Endodermal cell (in vitro differentiated cells): ENCODE results near the gene TMEM14C. TPM values are rescaled to one million over a fixed set of nuclear protein-coding genes. Genes with fewer than 3 reads are reported as not detected.

ENCODE experiments used
- DNase-seq: peaks from one replicate; pipeline ENCODE4 v3.0.0-alpha.2; 2017
- H3K27ac ChIP-seq: 2 replicates; pipeline ENCODE4 v1.5.1; 2013; ENCODE audit warnings: mild to moderate bottlenecking, low read depth, low read length, moderate library complexity
- H3K27me3 ChIP-seq: 2 replicates; pipeline ENCODE4 v1.6.1; 2013; ENCODE audit warnings: mild to moderate bottlenecking, low read length, moderate library complexity; ENCODE audit not compliant: insufficient read depth, control insufficient read depth, poor library complexity, severe bottlenecking
- H3K36me3 ChIP-seq: 2 replicates; pipeline ENCODE4 v1.7.0; 2013; ENCODE audit warnings: mild to moderate bottlenecking, low read length, moderate library complexity; ENCODE audit not compliant: control insufficient read depth, insufficient read depth
- H3K4me1 ChIP-seq: one replicate; pipeline ENCODE4 v1.7.0; 2013; ENCODE audit warnings: low read length; ENCODE audit not compliant: control insufficient read depth, insufficient read depth
- H3K4me3 ChIP-seq: 2 replicates; pipeline ENCODE4 v1.5.1; 2013; ENCODE audit warnings: mild to moderate bottlenecking, low read length, moderate library complexity
- H3K9ac ChIP-seq: 2 replicates; pipeline ENCODE4 v1.6.1; 2013; ENCODE audit warnings: mild to moderate bottlenecking, low read length, moderate library complexity; ENCODE audit not compliant: poor library complexity, severe bottlenecking; ENCODE audit errors: extremely low read depth
- H3K9me3 ChIP-seq: 2 replicates; pipeline ENCODE4 v1.6.1; 2013; ENCODE audit warnings: mild to moderate bottlenecking, low read length, moderate library complexity; ENCODE audit not compliant: control insufficient read depth
- H3K27ac Mint-ChIP-seq: 2 replicates; pipeline ENCODE4 v1.8.0; 2020; ENCODE audit warnings: mixed read lengths
- H3K27me3 Mint-ChIP-seq: 2 replicates; pipeline ENCODE4 v1.8.0; 2021; ENCODE audit warnings: mild to moderate bottlenecking, mixed read lengths; ENCODE audit not compliant: insufficient read depth
- H3K36me3 Mint-ChIP-seq: 2 replicates; pipeline ENCODE4 v1.8.0; 2020; ENCODE audit warnings: low read depth, mixed read lengths
- H3K4me1 Mint-ChIP-seq: 2 replicates; pipeline ENCODE4 v1.8.0; 2020; ENCODE audit warnings: mixed read lengths
- H3K4me3 Mint-ChIP-seq: 2 replicates; pipeline ENCODE4 v1.8.0; 2020; ENCODE audit warnings: mild to moderate bottlenecking, moderate library complexity, mixed read lengths
- H3K9me3 Mint-ChIP-seq: 2 replicates; pipeline ENCODE4 v1.8.0; 2020; ENCODE audit warnings: mild to moderate bottlenecking, mixed read lengths
- WGBS, 2 experiments: methylation state at CpG; one replicate each; pipeline versions ENCODE4 v1.1.5 to v1.1.7; 2013; ENCODE audit warnings: missing lambda C conversion rate in 2 of 2, mixed read lengths in 1 of 2; ENCODE audit not compliant: insufficient coverage in 1 of 2, insufficient read length in 1 of 2; 5-methylcytosine and 5-hydroxymethylcytosine counted together
- total RNA-seq, 2 donors: library from RNA; stranded (reverse); fragmentation: NEBNext Ultra II Directional in 1 of 2; extraction: Animal tissue kit (Norgen Biotek cat#: 25700) in 1 of 2; gene quantifications; 2 replicates in 1 of 2; 3 replicates in 1 of 2; pipeline ENCODE4 v1.2.1, GENCODE V29; 2021
- TF ChIP-seq, protein P1 (sequence below): fragments of 200-600 bp; sonication (generic); conservative IDR thresholded peaks from 2 replicates; pipeline ENCODE4 v1.5.0; 2021; ENCODE audit warnings: antibody characterized with exemption, mild to moderate bottlenecking

The TMEM14C gene
- total RNA-seq, 2 donors from 2014 or later = 102 to 118 TPM

DNA sequence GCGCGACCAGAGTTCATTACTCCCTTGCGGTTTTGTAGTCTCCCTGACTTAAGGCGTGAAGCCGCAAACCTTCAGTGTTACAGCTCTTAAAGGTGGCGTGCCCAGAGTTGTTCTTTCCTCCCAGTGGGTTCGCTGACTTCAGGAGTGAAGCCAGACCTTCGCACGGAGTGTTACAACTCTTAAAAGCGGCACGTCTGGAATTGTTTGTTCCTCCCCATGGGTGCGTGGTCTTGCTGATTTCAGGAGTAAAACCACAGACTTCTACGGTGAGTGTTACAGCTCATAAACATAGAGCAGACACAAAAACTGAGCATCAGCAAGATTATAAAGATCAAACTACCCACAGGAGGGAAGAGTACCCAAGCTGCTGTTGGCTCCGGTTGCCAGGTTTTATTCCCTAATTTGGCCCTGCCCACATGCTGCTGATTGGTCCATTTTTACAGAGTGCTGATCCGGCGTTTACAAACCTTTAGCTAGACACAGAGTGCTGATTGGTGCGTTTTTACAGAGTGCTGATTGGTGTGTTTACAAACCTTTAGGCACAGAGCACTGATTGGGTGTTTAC, 10.4 kb downstream of the TMEM14C start:
- no peaks in the 10 kb centered on the region for H3K9me3 Mint-ChIP-seq
- H3K27me3 Mint-ChIP-seq = no peaks in the 10 kb centered on the region
- H3K4me1 Mint-ChIP-seq = no peaks in the 10 kb centered on the region
- H3K9ac ChIP-seq = no peak overlapping the region
- no peak overlapping the region for H3K4me3 Mint-ChIP-seq
- no peak overlapping the region for H3K27ac Mint-ChIP-seq
- no peaks in the 10 kb centered on the region for H3K4me1 ChIP-seq
- 96 to 97% methylated on average over 17 of the region's 17 CpGs for whole genome bisulfite sequencing, 2 experiments
- no peak for DNase-seq
- no peak overlapping the region for H3K27ac ChIP-seq
- peaks cover 43% of the 10 kb centered on the region for H3K36me3 Mint-ChIP-seq
- no peaks in the 10 kb centered on the region for H3K27me3 ChIP-seq
- peaks cover 49% of the 10 kb centered on the region for H3K36me3 ChIP-seq
- TF ChIP-seq, protein P1, sequence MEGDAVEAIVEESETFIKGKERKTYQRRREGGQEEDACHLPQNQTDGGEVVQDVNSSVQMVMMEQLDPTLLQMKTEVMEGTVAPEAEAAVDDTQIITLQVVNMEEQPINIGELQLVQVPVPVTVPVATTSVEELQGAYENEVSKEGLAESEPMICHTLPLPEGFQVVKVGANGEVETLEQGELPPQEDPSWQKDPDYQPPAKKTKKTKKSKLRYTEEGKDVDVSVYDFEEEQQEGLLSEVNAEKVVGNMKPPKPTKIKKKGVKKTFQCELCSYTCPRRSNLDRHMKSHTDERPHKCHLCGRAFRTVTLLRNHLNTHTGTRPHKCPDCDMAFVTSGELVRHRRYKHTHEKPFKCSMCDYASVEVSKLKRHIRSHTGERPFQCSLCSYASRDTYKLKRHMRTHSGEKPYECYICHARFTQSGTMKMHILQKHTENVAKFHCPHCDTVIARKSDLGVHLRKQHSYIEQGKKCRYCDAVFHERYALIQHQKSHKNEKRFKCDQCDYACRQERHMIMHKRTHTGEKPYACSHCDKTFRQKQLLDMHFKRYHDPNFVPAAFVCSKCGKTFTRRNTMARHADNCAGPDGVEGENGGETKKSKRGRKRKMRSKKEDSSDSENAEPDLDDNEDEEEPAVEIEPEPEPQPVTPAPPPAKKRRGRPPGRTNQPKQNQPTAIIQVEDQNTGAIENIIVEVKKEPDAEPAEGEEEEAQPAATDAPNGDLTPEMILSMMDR = no peak
- H3K9me3 ChIP-seq = no peaks in the 10 kb centered on the region
- H3K4me3 ChIP-seq = no peak overlapping the region

DNA sequence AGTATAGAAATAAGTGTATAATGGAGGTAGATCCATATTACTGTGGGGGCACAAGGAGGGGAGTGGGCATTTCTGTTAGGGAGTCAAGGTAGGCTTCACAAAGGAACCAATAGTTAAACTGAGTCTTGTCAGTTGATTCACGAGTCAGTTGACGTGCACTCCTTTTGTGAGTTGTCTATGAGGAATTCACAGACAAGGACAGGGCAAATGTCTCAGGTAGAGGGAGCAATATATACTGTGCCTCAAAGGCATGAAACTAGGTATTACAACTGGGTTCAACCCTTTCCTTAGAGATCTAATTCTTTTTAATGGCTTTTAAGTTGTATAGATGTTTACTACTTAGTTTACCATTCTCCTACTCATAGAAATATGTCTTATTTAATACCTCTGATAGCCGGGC, 11.0 kb downstream of the TMEM14C start:
- no peak overlapping the region for H3K9ac ChIP-seq
- H3K4me1 Mint-ChIP-seq = no peaks in the 10 kb centered on the region
- no peaks in the 10 kb centered on the region for H3K9me3 ChIP-seq
- no peak overlapping the region for H3K27ac Mint-ChIP-seq
- H3K9me3 Mint-ChIP-seq = no peaks in the 10 kb centered on the region
- peaks cover 40% of the 10 kb centered on the region for H3K36me3 Mint-ChIP-seq
- no peak overlapping the region for H3K4me3 Mint-ChIP-seq
- H3K36me3 ChIP-seq = peaks cover 47% of the 10 kb centered on the region
- H3K27me3 Mint-ChIP-seq = no peaks in the 10 kb centered on the region
- no peak overlapping the region for H3K4me3 ChIP-seq
- DNase-seq = no peak
- no peak overlapping the region for H3K27ac ChIP-seq
- H3K4me1 ChIP-seq = no peaks in the 10 kb centered on the region
- no peaks in the 10 kb centered on the region for H3K27me3 ChIP-seq
- 89 to 96% methylated on average over 2 to 3 of the region's 3 CpGs for WGBS, 2 experiments
- TF ChIP-seq, protein P1 = no peak

DNA sequence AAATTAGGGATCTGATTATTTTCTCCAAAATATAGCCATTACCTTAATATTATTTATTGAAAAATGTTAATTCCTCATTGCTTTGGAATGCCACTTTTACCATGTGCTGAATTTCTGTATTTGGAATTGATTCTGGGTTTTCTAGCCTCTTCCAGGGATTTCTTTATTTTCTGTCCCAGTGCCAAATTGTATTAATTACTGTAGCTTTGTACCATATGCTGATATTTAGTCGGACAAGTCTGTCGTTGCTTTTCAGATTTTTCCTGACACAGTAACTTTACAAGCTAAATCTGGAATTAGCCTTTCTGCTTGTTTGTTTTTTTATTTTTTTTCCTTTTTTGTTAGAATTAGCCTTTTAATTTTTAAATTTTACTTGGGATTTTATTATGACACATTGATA, 13.9 kb downstream of the TMEM14C start:
- TF ChIP-seq, protein P1 = no peak
- Mint-ChIP-seq H3K27ac (no peak overlapping the region), H3K4me1 (no peaks in the 10 kb centered on the region), H3K36me3 (peaks cover 31% of the 10 kb centered on the region), H3K4me3 (no peak overlapping the region), H3K27me3 (no peaks in the 10 kb centered on the region), H3K9me3 (no peaks in the 10 kb centered on the region)
- Histone ChIP-seq H3K27me3 (no peaks in the 10 kb centered on the region), H3K27ac (no peak overlapping the region), H3K36me3 (peaks cover 20% of the 10 kb centered on the region), H3K9ac (no peak overlapping the region), H3K4me1 (no peaks in the 10 kb centered on the region), H3K9me3 (peaks cover 8% of the 10 kb centered on the region), H3K4me3 (no peak overlapping the region)
- DNase-seq = no peak
- WGBS, 2 experiments = 60 to 100% methylated on average over 1 to 2 of the region's 2 CpGs
